Heart right ventricle (tissue), 16 donors: ENCODE measurements around the gene TPPP2. TPM values are rescaled to one million over a fixed set of nuclear protein-coding genes. Genes with fewer than 3 reads are reported as not detected.

Experiments used
- ATAC-seq, 8 donors: fragments of 200-7000 bp; cut with Tn5 transposase; one replicate each; pipeline ENCODE4 v1.9.1; 2020; ENCODE audit warnings: mild to moderate bottlenecking in 8 of 8, moderate library complexity in 8 of 8, moderate number of reproducible peaks in 1 of 8
- DNase-seq, 2 donors: peaks; one replicate each; pipeline ENCODE4 v3.0.0-alpha.2; 2020
- H3K27ac ChIP-seq, 10 donors: fragments of 200-600 bp; sonication (generic) in 2 of 10; one replicate each; pipeline versions ENCODE4 v1.5.0 to v1.8.0; 2020 to 2022; ENCODE audit warnings: mild to moderate bottlenecking in 3 of 10
- H3K27me3 ChIP-seq, 7 donors: fragments of 200-600 bp; one replicate each; pipeline ENCODE4 v1.8.0; 2021 to 2022; ENCODE audit warnings: mild to moderate bottlenecking in 2 of 7
- H3K36me3 ChIP-seq, 9 donors: fragments of 200-600 bp; sonication (generic) in 1 of 9; one replicate each; pipeline versions ENCODE4 v1.5.0 to v1.8.0; 2020 to 2022; ENCODE audit warnings: mild to moderate bottlenecking in 2 of 9
- H3K4me1 ChIP-seq, 9 donors: fragments of 200-600 bp; sonication (generic) in 1 of 9; one replicate each; pipeline versions ENCODE4 v1.5.0 to v1.8.0; 2020 to 2022; ENCODE audit warnings: mild to moderate bottlenecking in 4 of 9
- H3K4me3 ChIP-seq, 10 donors: fragments of 200-600 bp; sonication (generic) in 2 of 10; one replicate each; pipeline versions ENCODE4 v1.5.0 to v1.8.0; 2020 to 2022; ENCODE audit warnings: mild to moderate bottlenecking in 7 of 10, moderate library complexity in 2 of 10
- H3K9me3 ChIP-seq, 11 donors: fragments of 200-600 bp in 10 of 11; sonication (generic) in 2 of 11; one replicate each; pipeline versions ENCODE4 v1.5.0 to v1.8.0; 2013 to 2022; ENCODE audit warnings: mild to moderate bottlenecking in 2 of 11, control low read depth in 1 of 11, moderate library complexity in 1 of 11
- WGBS, 2 donors: extraction: QIAGEN DNeasy Blood & Tissue Kit; methylation state at CpG; one replicate each; pipeline ENCODE4 v1.1.7; 2013; ENCODE audit warnings: inconsistent platforms in 1 of 2; 5-methylcytosine and 5-hydroxymethylcytosine counted together
- intact Hi-C, 10 donors: fragments of 100-400 bp; cut with DNase I; formaldehyde crosslinking; loops; one replicate each; pipeline versions ENCODE4 v1.11.1 to v1.14.2; 2022
- polyA plus RNA-seq, 2 donors: library from polyadenylated mRNA; stranded (reverse); fragments of 200-250 nt; gene quantifications; one replicate each; pipeline ENCODE4 v1.2.3, GENCODE V29; 2013
- total RNA-seq, 10 donors: library from RNA; stranded (reverse); fragmentation: NEBNext Ultra II Directional in 3 of 10; extraction: Animal tissue kit (Norgen Biotek cat#: 25700) in 3 of 10; gene quantifications; one replicate each; pipeline versions ENCODE4 v1.2.1 to v1.2.4, GENCODE V29; 2021 to 2023
- TF ChIP-seq, protein P1 (sequence below), 9 donors: fragments of 200-600 bp; sonication (generic) in 2 of 9; IDR thresholded peaks; one replicate each; pipeline versions ENCODE4 v1.5.0 to v1.8.0; 2021 to 2022; ENCODE audit warnings: antibody characterized with exemption in 9 of 9, mild to moderate bottlenecking in 5 of 9, moderate library complexity in 1 of 9
- donor health status: Arrhythmogenic right ventricular cardiomyopathy.
- donor health status: ischemic (EF 13 %, LVEDD 7.1; RV severe dilation, severe dysfunction).
- donor health status: healthy with polysubstance abuse.
- donor health status: DM: no; HTN: yes; CAD: no.
- donor health status: DM: no; HTN: no; CAD: no.
- donor health status: ischemic (EF 25% LVEDD 6.9; RV normal size, moderate dysfunction).
- donor health status: ischemic (EF 25% LVEDD 5.7; RV mildly dilated, moderate dysfunction).
- donor health status: healthy.
- donor health status: DM: yes; HTN: yes; CAD: no.
- donor health status: Ischemic cardiomyopathy.
- donor health status: ischemic (EF 35%, LVEDD 5.7; RV mildly dilated, moderate dysfunction).
- donor health status: nonischemic (EF 11% LVEDD 7.7; RV severe dilation, severe dysfunction).
- donor health status: DM: yes; HTN: yes; CAD: no.
- donor health status: PGD.
- donor health status: ischemic (EF 29% LVEDD 5.4; RV normal size, mild dysfunction).
- donor health status: nonischemic (EF 23%, LVEDD 6.1; RV moderate dilation, normal function).

TPPP2 gene
- total and polyA plus RNA-seq, 12 donors = 0.28 to 3.2 (median 0.91) TPM

- DNase-seq (no peak), ATAC-seq (no peak)
- intact Hi-C loops = no loop called here
- no peaks in the 10 kb centered on the region for H3K36me3 ChIP-seq
- no peak overlapping the region for H3K27ac ChIP-seq
- TF ChIP-seq, protein P1, sequence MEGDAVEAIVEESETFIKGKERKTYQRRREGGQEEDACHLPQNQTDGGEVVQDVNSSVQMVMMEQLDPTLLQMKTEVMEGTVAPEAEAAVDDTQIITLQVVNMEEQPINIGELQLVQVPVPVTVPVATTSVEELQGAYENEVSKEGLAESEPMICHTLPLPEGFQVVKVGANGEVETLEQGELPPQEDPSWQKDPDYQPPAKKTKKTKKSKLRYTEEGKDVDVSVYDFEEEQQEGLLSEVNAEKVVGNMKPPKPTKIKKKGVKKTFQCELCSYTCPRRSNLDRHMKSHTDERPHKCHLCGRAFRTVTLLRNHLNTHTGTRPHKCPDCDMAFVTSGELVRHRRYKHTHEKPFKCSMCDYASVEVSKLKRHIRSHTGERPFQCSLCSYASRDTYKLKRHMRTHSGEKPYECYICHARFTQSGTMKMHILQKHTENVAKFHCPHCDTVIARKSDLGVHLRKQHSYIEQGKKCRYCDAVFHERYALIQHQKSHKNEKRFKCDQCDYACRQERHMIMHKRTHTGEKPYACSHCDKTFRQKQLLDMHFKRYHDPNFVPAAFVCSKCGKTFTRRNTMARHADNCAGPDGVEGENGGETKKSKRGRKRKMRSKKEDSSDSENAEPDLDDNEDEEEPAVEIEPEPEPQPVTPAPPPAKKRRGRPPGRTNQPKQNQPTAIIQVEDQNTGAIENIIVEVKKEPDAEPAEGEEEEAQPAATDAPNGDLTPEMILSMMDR (IDR thresholded peaks at IDR 0.05) = no peak
- no peak overlapping the region for H3K4me3 ChIP-seq
- 77 to 85% methylated on average over 13 of the region's 13 CpGs for WGBS, 2 donors
- H3K4me1 ChIP-seq = peaks cover 0 to 16% (median 9%) of the 10 kb centered on the region in 9 donors
- no peaks in the 10 kb centered on the region for H3K9me3 ChIP-seq
- no peaks in the 10 kb centered on the region for H3K27me3 ChIP-seq
These were observed 30.8 kb downstream of the TPPP2 start for GRCh38 chr14:21060614-21061346.

- intact Hi-C loops = no loop called here
- DNase-seq (no peak), ATAC-seq (no peak)
- Histone ChIP-seq H3K4me3 (no peak overlapping the region), H3K9me3 (no peaks in the 10 kb centered on the region), H3K4me1 (peaks cover 0 to 12% (median 9%) of the 10 kb centered on the region in 9 donors), H3K36me3 (no peaks in the 10 kb centered on the region), H3K27me3 (no peaks in the 10 kb centered on the region), H3K27ac (no peak overlapping the region)
- 95 to 99% methylated on average over 3 of the region's 3 CpGs for WGBS, 2 donors
- TF ChIP-seq, protein P1 (IDR thresholded peaks at IDR 0.05) = no peak
These were observed 31.3 kb downstream of the TPPP2 start for GRCh38 chr14:21061347-21061668.

- Histone ChIP-seq H3K4me3 (no peak overlapping the region), H3K9me3 (no peaks in the 10 kb centered on the region), H3K36me3 (no peaks in the 10 kb centered on the region), H3K4me1 (peaks cover under 1 to 14% (median 6%) of the 10 kb centered on the region in 9 donors), H3K27ac (no peak overlapping the region), H3K27me3 (peaks cover 0 to 3% (median 0%) of the 10 kb centered on the region in 7 donors)
- 37 to 42% methylated on average over 3 of the region's 3 CpGs for WGBS, 2 donors
- intact Hi-C loops = no loop called here
- TF ChIP-seq, protein P1 (IDR thresholded peaks at IDR 0.05) = no peak
- DNase-seq (no peak), ATAC-seq (peak in 2 of 8 donors; percentile 55 to 67)
These were observed 33.5 kb downstream of the TPPP2 start for GRCh38 chr14:21063479-21063878.

GRCh38 chr14:21066882-21067502 lies 37.0 kb downstream of the TPPP2 start:
- Histone ChIP-seq H3K4me1 (peaks cover 6 to 37% (median 27%) of the 10 kb centered on the region in 9 donors), H3K27me3 (peaks cover 0 to 17% (median 0%) of the 10 kb centered on the region in 7 donors), H3K36me3 (no peaks in the 10 kb centered on the region), H3K9me3 (no peaks in the 10 kb centered on the region), H3K27ac (peak overlapping the region in 1 of 10 donors; percentile 1), H3K4me3 (no peak overlapping the region)
- WGBS, 2 donors = 82 to 83% methylated on average over 7 of the region's 7 CpGs
- no peak for ATAC-seq
- TF ChIP-seq, protein P1 (IDR thresholded peaks at IDR 0.05) = no peak
- intact Hi-C loops = loop anchor here in 3 of 10 donors (5.0 kb wide), 2 partner anchors 35 to 40 kb away; partner anchors contain the start of gene TMEM253 (in 1 of the 3)
- no peak for DNase-seq
